IMR-90 (cell line): ENCODE measurements around the gene KBTBD13.

Experiments
- BHLHE40 ChIP-seq: fragments of 150-350 bp; IDR thresholded peaks from 2 replicates; pipeline ENCODE4 v1.6.1; 2016; ENCODE audit warnings: mild to moderate bottlenecking, low read depth, low read length
- CHD1 ChIP-seq: IDR thresholded peaks from 2 replicates; pipeline ENCODE4 v1.6.1; 2012; ENCODE audit warnings: low read depth, low read length, improper control_type of control experiment
- MXI1 ChIP-seq: IDR thresholded peaks from 2 replicates; pipeline ENCODE4 v1.6.1; 2012; ENCODE audit warnings: low read depth, mild to moderate bottlenecking, low read length, moderate library complexity, borderline replicate concordance
- POLR2A ChIP-seq: IDR thresholded peaks from 2 replicates; pipeline ENCODE4 v1.6.1; 2012; ENCODE audit warnings: mild to moderate bottlenecking, low read depth, low read length
- RAD21 ChIP-seq: IDR thresholded peaks from 2 replicates; pipeline ENCODE4 v1.6.1; 2012; ENCODE audit warnings: low read length, improper control_type of control experiment
- RFX5 ChIP-seq: IDR thresholded peaks from 2 replicates; pipeline ENCODE4 v1.8.0; 2012; ENCODE audit warnings: low read depth, mild to moderate bottlenecking, low read length, moderate library complexity
- SMC3 ChIP-seq: fragments of 150-350 bp; IDR thresholded peaks from 2 replicates; pipeline ENCODE4 v1.6.1; 2016; ENCODE audit warnings: low read depth, mild to moderate bottlenecking, antibody characterized with exemption, low read length, moderate library complexity
- TF ChIP-seq, protein P1 (sequence below): conservative IDR thresholded peaks from 2 replicates; pipeline ENCODE4 v1.5.1; 2012; ENCODE audit warnings: mild to moderate bottlenecking, low read depth, low read length, improper control_type of control experiment
- TF ChIP-seq, protein P2 (sequence below): fragments of 150-350 bp; IDR thresholded peaks from 2 replicates; pipeline ENCODE4 v1.6.1; 2016; ENCODE audit warnings: low read depth, mild to moderate bottlenecking, low read length, moderate library complexity, borderline replicate concordance

DNA sequence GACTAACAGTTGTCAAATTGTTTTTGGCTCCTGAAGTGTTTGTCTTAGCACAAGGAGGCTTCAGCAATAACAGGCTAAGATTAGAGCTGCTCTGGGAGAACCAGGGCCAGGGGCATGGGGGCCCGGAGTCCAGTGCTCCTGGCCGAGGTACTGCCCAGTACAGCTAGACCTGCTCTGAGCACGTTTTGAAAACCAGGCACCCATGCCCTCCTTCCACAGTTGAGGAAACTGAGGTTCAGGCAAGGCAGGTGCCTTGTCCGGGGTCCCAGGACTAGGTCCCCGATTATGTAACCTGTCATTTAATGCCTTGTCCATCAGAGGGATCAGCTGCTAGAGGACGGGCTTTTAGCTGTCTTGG is 19.2 kb downstream of the KBTBD13 start:
- TF ChIP-seq, protein P1, sequence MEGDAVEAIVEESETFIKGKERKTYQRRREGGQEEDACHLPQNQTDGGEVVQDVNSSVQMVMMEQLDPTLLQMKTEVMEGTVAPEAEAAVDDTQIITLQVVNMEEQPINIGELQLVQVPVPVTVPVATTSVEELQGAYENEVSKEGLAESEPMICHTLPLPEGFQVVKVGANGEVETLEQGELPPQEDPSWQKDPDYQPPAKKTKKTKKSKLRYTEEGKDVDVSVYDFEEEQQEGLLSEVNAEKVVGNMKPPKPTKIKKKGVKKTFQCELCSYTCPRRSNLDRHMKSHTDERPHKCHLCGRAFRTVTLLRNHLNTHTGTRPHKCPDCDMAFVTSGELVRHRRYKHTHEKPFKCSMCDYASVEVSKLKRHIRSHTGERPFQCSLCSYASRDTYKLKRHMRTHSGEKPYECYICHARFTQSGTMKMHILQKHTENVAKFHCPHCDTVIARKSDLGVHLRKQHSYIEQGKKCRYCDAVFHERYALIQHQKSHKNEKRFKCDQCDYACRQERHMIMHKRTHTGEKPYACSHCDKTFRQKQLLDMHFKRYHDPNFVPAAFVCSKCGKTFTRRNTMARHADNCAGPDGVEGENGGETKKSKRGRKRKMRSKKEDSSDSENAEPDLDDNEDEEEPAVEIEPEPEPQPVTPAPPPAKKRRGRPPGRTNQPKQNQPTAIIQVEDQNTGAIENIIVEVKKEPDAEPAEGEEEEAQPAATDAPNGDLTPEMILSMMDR = no peak
- TF ChIP-seq MXI1 (no peak), POLR2A (no peak), BHLHE40 (no peak), SMC3 (no peak), RFX5 (no peak), CHD1 (no peak), RAD21 (no peak)
- TF ChIP-seq, protein P2, sequence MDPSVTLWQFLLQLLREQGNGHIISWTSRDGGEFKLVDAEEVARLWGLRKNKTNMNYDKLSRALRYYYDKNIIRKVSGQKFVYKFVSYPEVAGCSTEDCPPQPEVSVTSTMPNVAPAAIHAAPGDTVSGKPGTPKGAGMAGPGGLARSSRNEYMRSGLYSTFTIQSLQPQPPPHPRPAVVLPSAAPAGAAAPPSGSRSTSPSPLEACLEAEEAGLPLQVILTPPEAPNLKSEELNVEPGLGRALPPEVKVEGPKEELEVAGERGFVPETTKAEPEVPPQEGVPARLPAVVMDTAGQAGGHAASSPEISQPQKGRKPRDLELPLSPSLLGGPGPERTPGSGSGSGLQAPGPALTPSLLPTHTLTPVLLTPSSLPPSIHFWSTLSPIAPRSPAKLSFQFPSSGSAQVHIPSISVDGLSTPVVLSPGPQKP = no peak
